Activated T-cell treated with anti-CD3 and anti-CD28 coated beads, Interleukin-2, amount 50 U/mL, for 24 hours (primary cell): Measurements from ENCODE around the gene NELL2.

Source experiments
- DNase-seq: peaks from one replicate; pipeline ENCODE4 v3.0.0-alpha.2; 2020
- H3K27ac Mint-ChIP-seq: 2 replicates; pipeline ENCODE4 v1.8.0; 2020; ENCODE audit warnings: mild to moderate bottlenecking, mixed read lengths
- H3K27me3 Mint-ChIP-seq: 2 replicates; pipeline ENCODE4 v1.8.0; 2020; ENCODE audit warnings: mixed read lengths
- H3K36me3 Mint-ChIP-seq: 2 replicates; pipeline ENCODE4 v1.8.0; 2020; ENCODE audit warnings: low read depth, mixed read lengths
- H3K4me1 Mint-ChIP-seq: 2 replicates; pipeline ENCODE4 v1.8.0; 2020; ENCODE audit warnings: low read depth, mixed read lengths
- H3K4me3 Mint-ChIP-seq: 2 replicates; pipeline ENCODE4 v1.8.0; 2020; ENCODE audit warnings: mild to moderate bottlenecking, moderate library complexity, mixed read lengths
- H3K9me3 Mint-ChIP-seq: 2 replicates; pipeline ENCODE4 v1.8.0; 2020; ENCODE audit warnings: mixed read lengths

The NELL2 gene

GRCh38 chr12:44558340-44559100 is 317.6 kb downstream of the NELL2 start:
- H3K27me3 Mint-ChIP-seq = no peaks in the 10 kb centered on the region
- H3K27ac Mint-ChIP-seq = no peak overlapping the region
- H3K4me1 Mint-ChIP-seq = peaks cover 3% of the 10 kb centered on the region

DNA sequence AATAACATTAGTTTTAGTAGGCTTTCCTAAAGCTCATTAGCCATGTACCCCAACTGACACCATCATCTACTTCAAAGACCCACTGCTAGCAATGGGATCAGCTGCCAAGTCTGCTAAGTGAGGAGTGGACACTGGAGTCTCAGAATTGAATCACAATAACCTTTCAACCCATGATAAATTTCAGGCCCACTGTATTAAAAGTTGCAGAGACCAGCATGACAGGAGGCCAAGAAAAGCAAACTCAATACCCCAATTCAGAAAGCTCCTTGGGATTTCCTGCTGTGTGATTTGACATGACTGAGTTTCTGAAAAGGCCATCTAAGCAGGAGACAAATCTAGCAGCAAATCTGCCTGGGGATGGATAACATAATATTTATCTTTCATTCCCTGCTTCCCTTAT is 320.7 kb downstream of the NELL2 start:
- H3K4me3 Mint-ChIP-seq = no peak overlapping the region
- H3K4me1 Mint-ChIP-seq = peaks cover 8% of the 10 kb centered on the region
- H3K27me3 Mint-ChIP-seq = no peaks in the 10 kb centered on the region
- no peak overlapping the region for H3K27ac Mint-ChIP-seq
- peaks cover 25% of the 10 kb centered on the region for H3K36me3 Mint-ChIP-seq
- peaks cover 3% of the 10 kb centered on the region for H3K9me3 Mint-ChIP-seq
- no peak for DNase-seq

More at GRCh38 chr12:44558340-44559100, 317.6 kb downstream of the NELL2 start:
- Mint-ChIP-seq H3K36me3 (peaks cover 31% of the 10 kb centered on the region), H3K9me3 (peaks cover 3% of the 10 kb centered on the region), H3K4me3 (no peak overlapping the region)
- DNase-seq = no peak

- Mint-ChIP-seq H3K4me1 (peaks cover 25% of the 10 kb centered on the region), H3K27me3 (no peaks in the 10 kb centered on the region)
These were observed 324.5 kb downstream of the NELL2 start for GRCh38 chr12:44551631-44552030.

DNA sequence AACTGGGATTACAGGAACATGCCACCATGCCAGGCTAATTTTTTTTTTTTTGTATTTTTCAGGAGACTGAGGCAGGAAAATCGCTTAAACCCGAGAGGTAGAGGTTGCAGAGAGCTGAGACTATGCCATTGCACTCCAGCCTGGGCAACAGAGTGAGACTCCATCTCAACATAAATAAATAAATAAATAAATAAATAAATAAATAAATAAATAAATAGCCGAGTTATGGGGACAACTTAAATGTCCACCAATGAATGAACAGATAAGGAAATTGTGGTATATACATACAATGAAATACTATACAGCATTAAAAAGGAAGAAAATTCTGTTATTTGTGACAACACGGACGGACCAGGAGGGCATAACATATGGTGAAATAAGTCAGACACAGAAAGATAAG is 325.7 kb downstream of the NELL2 start:
- Mint-ChIP-seq H3K4me1 (peaks cover 35% of the 10 kb centered on the region), H3K27me3 (no peaks in the 10 kb centered on the region), H3K9me3 (no peaks in the 10 kb centered on the region), H3K4me3 (no peak overlapping the region), H3K27ac (no peak overlapping the region), H3K36me3 (peaks cover 10% of the 10 kb centered on the region)
- no peak for DNase-seq

More at GRCh38 chr12:44551631-44552030, 324.5 kb downstream of the NELL2 start:
- Mint-ChIP-seq H3K4me3 (no peak overlapping the region), H3K36me3 (peaks cover 17% of the 10 kb centered on the region), H3K27ac (no peak overlapping the region), H3K9me3 (no peaks in the 10 kb centered on the region)
- no peak for DNase-seq

GRCh38 chr12:44546060-44546459 is 330.1 kb downstream of the NELL2 start:
- H3K27me3 Mint-ChIP-seq = no peaks in the 10 kb centered on the region
- no peak overlapping the region for H3K27ac Mint-ChIP-seq
- no peak for DNase-seq
- H3K9me3 Mint-ChIP-seq = no peaks in the 10 kb centered on the region
- no peak overlapping the region for H3K4me3 Mint-ChIP-seq
- H3K4me1 Mint-ChIP-seq = peaks cover 44% of the 10 kb centered on the region
- H3K36me3 Mint-ChIP-seq = peaks cover 1% of the 10 kb centered on the region

DNA sequence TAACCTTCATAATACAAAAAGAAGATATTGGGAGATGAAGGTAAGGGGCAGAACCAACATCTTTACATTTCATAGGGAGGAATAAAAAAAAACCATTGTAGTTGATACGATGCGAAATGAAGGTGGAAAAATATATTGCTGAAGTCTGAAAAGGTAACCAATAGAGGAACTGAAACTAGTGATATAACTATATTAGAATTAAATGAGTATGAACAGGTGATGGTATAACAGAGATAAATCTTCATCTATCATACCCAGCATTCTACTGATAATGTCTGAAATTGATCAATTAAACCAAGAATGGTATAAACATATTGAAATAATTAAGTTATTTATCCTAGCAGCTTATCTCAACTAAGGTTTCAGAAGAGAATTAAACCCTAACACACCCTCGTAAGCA is 332.1 kb downstream of the NELL2 start:
- Mint-ChIP-seq H3K27me3 (no peaks in the 10 kb centered on the region), H3K9me3 (no peaks in the 10 kb centered on the region), H3K4me3 (no peak overlapping the region), H3K36me3 (no peaks in the 10 kb centered on the region), H3K4me1 (peaks cover 40% of the 10 kb centered on the region), H3K27ac (no peak overlapping the region)
- DNase-seq = no peak

DNA sequence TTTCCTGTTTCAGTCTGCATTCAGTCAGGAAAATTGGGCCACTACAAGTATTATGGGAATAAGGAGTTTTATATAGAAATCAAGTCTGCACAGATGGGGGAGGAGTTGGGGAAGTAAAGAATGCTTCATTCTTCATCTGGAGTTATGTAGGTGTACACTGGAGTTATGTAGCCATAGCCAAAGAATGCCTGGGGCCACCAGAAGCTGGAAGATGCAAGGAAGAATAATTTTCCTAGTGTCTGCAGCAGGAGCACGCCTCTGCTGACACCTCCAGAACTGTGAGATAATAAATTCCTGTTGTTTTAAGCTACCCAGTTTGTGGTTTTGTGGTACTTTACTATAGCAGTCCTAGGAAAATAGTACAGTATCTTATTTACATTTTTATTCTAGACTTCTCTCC is 333.4 kb downstream of the NELL2 start:
- Mint-ChIP-seq H3K36me3 (no peaks in the 10 kb centered on the region), H3K27me3 (no peaks in the 10 kb centered on the region), H3K4me1 (peaks cover 34% of the 10 kb centered on the region), H3K4me3 (no peak overlapping the region), H3K9me3 (no peaks in the 10 kb centered on the region), H3K27ac (no peak overlapping the region)
- DNase-seq = no peak

DNA sequence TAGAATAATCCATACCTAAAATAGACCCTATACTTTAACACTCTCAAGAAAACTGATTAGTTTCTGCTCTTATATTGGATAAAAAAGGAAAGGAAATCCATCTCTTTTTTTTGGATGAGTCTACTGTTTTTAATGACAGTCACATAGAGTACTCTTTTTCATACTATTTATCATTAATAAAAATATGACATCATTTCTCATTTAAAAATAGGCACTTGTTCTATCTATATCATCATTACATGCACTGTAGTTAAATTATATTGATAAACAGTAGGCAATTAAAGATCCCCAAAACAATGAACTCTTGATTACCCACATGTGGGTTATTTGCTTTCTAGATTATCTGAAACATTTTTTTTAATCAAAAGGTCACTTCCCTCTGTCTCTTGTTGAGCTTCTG is 338.8 kb downstream of the NELL2 start:
- no peak for DNase-seq
- Mint-ChIP-seq H3K4me3 (no peak overlapping the region), H3K27me3 (no peaks in the 10 kb centered on the region), H3K27ac (no peak overlapping the region), H3K36me3 (peaks cover 7% of the 10 kb centered on the region), H3K9me3 (no peaks in the 10 kb centered on the region), H3K4me1 (peaks cover 1% of the 10 kb centered on the region)

GRCh38 chr12:44532940-44533339 is 343.2 kb downstream of the NELL2 start:
- no peaks in the 10 kb centered on the region for H3K9me3 Mint-ChIP-seq
- no peak overlapping the region for H3K4me3 Mint-ChIP-seq
- no peaks in the 10 kb centered on the region for H3K27me3 Mint-ChIP-seq
- H3K27ac Mint-ChIP-seq = no peak overlapping the region
- H3K36me3 Mint-ChIP-seq = peaks cover 21% of the 10 kb centered on the region
- no peak for DNase-seq
- H3K4me1 Mint-ChIP-seq = no peaks in the 10 kb centered on the region

- H3K9me3 Mint-ChIP-seq = no peaks in the 10 kb centered on the region
- H3K4me1 Mint-ChIP-seq = no peaks in the 10 kb centered on the region
- no peaks in the 10 kb centered on the region for H3K27me3 Mint-ChIP-seq
- no peak overlapping the region for H3K27ac Mint-ChIP-seq
- no peak for DNase-seq
- no peak overlapping the region for H3K4me3 Mint-ChIP-seq
- H3K36me3 Mint-ChIP-seq = peaks cover 26% of the 10 kb centered on the region
These were observed 344.7 kb downstream of the NELL2 start for GRCh38 chr12:44531320-44531971.

DNA sequence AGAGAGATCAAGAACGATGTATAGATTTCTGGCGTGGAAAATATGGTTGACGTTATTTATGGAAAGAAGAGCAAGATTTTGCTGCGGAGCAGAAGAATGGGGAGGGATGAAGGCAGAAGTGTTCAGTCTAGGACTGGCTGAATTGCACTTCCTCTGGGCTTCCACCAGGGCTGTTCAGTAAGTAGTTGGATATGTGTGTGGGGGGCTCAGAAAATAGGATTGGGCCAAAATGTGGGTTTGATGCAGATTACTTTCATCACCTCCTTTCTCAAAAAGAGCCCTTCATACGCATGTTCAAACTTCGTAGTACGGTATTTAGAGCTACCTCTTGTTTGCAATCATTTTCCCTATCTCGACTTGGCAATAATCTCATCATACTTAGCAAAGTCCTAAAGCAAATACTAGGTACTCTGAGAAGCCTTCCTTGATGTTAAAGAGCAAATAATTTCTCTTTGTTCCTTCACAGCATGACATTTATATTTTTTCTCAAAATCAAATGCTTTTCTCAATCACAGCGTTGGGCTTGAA is 349.4 kb downstream of the NELL2 start:
- Mint-ChIP-seq H3K27me3 (no peaks in the 10 kb centered on the region), H3K4me1 (no peaks in the 10 kb centered on the region), H3K27ac (no peak overlapping the region), H3K4me3 (no peak overlapping the region), H3K36me3 (peaks cover 32% of the 10 kb centered on the region), H3K9me3 (no peaks in the 10 kb centered on the region)
- no peak for DNase-seq

GRCh38 chr12:44525806-44526654 is 350.1 kb downstream of the NELL2 start:
- Mint-ChIP-seq H3K27me3 (no peaks in the 10 kb centered on the region), H3K4me1 (no peaks in the 10 kb centered on the region), H3K9me3 (no peaks in the 10 kb centered on the region), H3K27ac (no peak overlapping the region), H3K36me3 (peaks cover 30% of the 10 kb centered on the region), H3K4me3 (no peak overlapping the region)
- no peak for DNase-seq

DNA sequence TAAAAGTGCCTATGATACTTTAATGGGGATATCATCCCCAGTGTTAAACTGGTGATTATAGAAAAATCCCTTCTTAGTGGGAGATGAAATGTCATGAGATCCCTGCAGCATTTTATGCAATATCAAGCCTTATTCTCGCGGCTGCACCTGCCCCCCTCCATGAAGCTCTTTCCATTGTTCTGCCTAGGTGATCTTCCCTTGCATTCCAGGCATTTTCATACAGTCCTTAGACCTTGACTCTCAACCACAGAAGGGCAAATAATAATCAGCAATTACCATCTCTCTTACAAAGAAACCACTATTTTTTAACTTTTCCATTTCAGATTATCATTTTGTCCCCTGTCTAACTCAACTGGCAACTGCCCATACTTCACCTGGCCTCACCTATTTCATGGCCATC is 352.3 kb downstream of the NELL2 start:
- H3K27me3 Mint-ChIP-seq = no peaks in the 10 kb centered on the region
- no peak overlapping the region for H3K4me3 Mint-ChIP-seq
- DNase-seq = no peak
- no peaks in the 10 kb centered on the region for H3K4me1 Mint-ChIP-seq
- peaks cover 47% of the 10 kb centered on the region for H3K36me3 Mint-ChIP-seq
- H3K9me3 Mint-ChIP-seq = no peaks in the 10 kb centered on the region
- no peak overlapping the region for H3K27ac Mint-ChIP-seq

DNA sequence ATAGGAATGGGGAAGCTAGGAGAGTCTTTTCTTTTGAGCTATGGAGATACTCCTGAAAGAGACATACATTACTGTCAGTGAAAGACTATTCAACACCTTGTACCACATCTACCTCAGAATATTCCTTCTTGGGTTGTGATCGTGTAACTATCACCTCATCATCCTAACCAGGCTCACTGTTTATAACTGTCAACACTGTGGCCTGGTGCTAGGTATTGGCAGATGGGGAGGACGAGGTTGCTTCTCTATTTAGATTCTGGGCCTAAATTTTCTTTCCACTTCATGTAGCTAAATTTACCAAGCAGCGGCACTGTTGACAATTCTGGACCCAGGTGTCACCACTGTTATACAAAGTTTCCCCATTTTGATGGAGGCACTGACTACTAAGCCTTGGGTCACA is 354.4 kb downstream of the NELL2 start:
- Mint-ChIP-seq H3K4me1 (no peaks in the 10 kb centered on the region), H3K27me3 (no peaks in the 10 kb centered on the region), H3K9me3 (no peaks in the 10 kb centered on the region), H3K4me3 (no peak overlapping the region), H3K36me3 (peaks cover 44% of the 10 kb centered on the region), H3K27ac (no peak overlapping the region)
- DNase-seq = no peak
